HT1080 (cell line): ENCODE measurements around the gene EEF1A2. TPM values are rescaled to one million over a fixed set of nuclear protein-coding genes. Genes with fewer than 3 reads are reported as not detected.
A peak's percentile ranks its signal among the peaks of the same experiment; 100 is the strongest.

Source experiments
- DNase-seq: peaks from one replicate; pipeline ENCODE4 v3.0.0-alpha.2; 2015; ENCODE audit warnings: low read depth
- total RNA-seq: library from RNA; depleted of rRNA; stranded (reverse); fragments of >200 nt; shearing (Covaris generic); gene quantifications from 2 replicates; pipeline ENCODE4 v1.2.3, GENCODE V29; 2014

EEF1A2 gene
- total RNA-seq, 1 experiment from 2014 or later, result 276 TPM

- no peak for DNase-seq
These were observed 26.7 kb downstream of the EEF1A2 start, which contains the start of gene KCNQ2 for GRCh38 chr20:63471981-63472831. TSS of gene KCNQ2 (minus strand) at chr20:63472655. CDS start at chr20:63472463, 192 bp downstream.

DNA sequence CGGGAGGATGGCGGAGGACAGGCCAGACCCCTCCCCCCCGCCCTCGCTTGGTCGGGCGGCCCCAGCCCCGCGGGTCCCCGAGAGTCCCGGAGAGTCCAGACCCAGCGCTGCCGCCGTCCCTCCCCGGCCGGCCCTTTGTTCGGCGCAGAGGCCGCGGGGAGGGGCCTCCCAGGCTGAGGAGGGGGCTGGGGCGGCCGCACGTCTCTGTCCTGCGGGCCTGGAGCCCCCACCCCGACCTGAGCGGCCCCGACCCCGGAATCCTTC lies 27.2 kb downstream of the EEF1A2 start:
- no peak for DNase-seq

- DNase-seq, result no peak
These were observed 27.7 kb downstream of the EEF1A2 start for GRCh38 chr20:63471002-63471716.

GRCh38 chr20:63470410-63470809 lies 28.5 kb downstream of the EEF1A2 start:
- DNase-seq, result no peak

GRCh38 chr20:63469713-63470101 lies 29.2 kb downstream of the EEF1A2 start:
- no peak for DNase-seq

GRCh38 chr20:63469019-63469712 lies 29.7 kb downstream of the EEF1A2 start:
- DNase-seq, result no peak

DNA sequence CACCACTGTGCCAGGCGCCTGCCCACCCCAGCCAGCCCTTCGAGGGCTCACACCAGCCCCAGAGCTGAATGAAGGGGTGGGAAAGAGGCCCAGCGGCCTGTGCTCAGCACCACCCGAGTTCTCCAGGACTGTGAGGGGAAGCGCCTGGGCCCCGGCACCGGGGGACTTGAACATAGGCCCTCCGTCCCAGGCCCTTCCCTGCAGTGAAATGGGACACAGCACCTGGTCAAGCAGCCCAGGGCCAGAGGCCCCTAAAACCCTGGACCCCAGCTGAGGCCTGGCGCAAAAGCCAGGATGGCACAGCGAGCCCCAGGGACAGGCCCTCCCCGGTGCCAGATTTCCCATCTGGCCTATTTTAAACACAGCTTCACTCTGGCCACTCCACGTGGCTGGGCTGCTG lies 30.5 kb downstream of the EEF1A2 start:
- DNase-seq, result no peak

GRCh38 chr20:63467294-63468083 lies 31.4 kb downstream of the EEF1A2 start:
- DNase-seq, result no peak

DNA sequence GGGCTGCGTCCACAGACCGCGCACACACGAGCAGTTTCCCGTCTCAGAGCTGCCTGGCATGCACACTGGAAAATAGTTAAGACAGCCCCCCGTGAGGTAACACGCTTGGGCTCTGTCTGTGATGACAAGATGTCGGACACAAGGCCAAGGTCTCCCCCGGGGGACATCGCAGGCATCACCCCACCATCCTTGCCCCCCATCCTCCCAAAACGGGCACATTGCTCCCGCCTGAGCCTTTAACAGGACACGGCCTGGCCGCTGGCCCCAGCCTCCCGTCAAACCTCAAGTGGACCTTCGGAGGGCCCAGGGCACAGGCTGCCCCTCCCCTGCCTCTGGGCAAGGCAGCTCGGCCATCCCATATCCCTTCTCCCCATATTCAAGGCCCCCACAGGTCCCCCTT lies 32.0 kb downstream of the EEF1A2 start:
- no peak for DNase-seq

- DNase-seq, result no peak
These were observed 32.5 kb downstream of the EEF1A2 start for GRCh38 chr20:63466250-63466825.

DNA sequence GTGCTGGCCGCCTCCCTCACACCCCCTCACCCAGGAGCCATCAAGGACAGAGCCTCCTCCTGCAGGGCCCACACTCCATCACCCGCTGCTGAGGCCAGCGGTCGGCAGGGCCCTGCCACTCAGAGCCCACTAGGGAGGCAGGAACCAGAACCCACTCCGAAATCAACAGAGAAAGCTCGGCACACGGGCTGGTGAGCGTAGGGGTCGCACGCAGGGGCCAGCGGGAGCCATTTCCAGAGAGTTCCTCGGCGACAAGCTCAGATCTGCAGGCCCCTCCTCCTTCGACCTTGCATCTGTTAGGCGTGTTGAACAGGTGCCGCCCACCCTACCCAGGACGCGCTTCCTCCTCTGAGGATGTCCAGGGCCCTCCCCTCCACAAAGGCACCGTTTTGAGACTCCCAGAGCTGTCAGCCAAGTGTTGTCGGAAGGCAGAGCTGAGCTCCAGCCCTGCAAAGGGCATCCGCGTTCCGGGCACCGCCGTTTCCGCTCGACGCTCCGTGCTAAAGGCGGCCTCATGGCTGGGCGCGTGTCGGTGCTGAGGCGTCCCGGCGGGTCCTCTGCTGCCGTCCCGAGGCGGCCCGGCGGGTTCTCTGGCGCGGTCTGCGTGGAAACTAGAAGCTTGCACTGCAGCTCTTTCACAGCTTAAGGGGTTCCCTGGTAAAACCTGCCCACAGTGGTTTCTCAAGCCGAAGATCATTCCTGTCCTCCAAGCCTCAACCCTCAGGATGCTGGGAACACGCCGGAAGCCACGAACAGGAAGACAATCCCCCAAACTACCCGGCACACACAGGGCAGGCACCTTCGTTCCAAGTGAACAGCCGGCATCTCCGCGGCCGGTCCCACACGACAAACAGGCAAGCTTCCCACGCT lies 33.3 kb downstream of the EEF1A2 start:
- no peak for DNase-seq

- no peak for DNase-seq
These were observed 34.6 kb downstream of the EEF1A2 start for GRCh38 chr20:63464289-63464635.

DNA sequence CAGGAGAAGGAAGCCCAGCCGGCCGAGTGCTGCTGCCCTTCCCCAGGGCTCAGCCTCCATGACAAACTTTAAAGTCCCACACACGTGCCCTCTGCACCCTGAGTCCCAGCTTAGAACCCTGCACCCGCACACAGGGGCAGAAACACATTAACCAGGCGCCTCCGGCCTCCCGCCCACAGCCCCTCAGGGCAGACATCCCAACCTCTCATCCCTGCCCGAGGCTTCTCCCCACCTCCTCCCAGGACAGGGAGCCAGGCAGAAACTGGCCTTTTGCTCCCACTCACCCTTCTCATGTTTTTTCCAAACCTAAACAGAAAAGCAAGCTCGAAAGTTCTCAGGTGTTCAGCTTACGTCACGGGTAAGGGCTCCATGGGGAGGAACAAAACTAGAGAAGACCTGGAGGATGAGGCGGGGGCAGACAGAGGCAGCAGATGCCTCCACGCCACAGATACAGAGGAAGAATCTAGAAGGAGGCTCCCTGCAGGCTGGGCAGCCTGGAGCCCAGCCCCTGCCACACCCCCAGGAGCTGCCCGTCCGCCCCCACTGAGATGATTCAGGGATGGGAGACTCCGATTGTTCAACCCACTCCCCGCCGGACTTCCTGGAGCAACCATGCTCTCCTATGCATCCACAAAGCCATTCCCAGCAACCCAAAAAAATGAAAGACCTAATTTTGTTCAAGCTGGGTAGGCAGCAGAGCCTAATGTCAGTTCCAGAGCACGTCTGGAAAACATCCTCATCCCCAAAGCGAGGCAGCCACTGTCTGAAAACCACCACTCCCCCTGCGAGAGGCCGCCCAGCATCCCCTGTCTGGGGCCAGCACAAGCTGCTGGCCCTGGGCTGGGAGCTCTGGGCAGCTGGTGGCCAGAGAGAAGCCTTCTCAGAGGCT lies 35.2 kb downstream of the EEF1A2 start:
- no peak for DNase-seq

DNA sequence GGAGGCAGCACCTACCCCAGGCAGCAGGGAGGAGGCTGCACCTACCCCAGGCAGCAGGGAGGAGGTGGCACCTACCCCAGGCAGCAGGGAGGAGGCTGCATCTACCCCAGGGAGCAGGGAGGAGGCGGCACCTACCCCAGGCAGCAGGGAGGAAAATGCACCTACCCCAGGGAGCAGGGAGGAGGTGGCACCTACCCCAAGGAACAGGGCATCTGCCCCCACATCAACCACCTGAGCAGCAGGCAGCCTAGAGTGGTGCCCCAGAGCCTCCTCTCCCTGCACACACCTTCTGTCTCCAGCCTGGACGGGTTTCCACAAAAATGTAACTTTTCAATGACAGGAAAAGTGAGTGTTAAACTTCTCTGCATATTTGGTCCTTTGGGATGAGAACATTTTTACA lies 36.6 kb downstream of the EEF1A2 start:
- no peak for DNase-seq

GRCh38 chr20:63461104-63461763 lies 37.6 kb downstream of the EEF1A2 start:
- DNase-seq, result no peak

- DNase-seq, result no peak
These were observed 39.9 kb downstream of the EEF1A2 start for GRCh38 chr20:63459070-63459380.

GRCh38 chr20:63458170-63459069 lies 40.5 kb downstream of the EEF1A2 start:
- DNase-seq, result no peak

DNA sequence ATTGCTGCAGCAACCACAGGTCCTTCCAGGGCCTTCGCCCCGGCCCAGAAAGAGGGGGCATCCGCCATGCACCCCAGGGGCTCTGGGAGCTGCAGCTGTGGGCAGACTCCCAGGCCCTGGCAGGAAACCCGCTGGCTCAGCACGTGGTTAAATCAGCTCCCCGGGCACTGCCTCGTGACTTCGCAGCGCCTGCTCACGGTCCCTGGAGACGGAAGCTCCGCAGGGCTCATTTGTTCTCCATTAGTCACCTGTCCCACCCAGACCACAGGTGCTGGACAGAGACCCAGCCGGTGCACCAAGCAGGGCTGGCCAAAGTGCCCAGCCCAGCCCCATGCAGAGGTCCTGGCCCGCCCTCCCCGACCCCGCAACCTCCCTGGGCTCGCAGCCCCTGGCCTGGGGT lies 41.1 kb downstream of the EEF1A2 start:
- peak; percentile 70 for DNase-seq
